ENCODE data around the gene FEM1A.

GRCh38 chr19:4744451-4745174 lies 46.9 kb upstream of the FEM1A start:
- TF ChIP-seq, protein P1, sequence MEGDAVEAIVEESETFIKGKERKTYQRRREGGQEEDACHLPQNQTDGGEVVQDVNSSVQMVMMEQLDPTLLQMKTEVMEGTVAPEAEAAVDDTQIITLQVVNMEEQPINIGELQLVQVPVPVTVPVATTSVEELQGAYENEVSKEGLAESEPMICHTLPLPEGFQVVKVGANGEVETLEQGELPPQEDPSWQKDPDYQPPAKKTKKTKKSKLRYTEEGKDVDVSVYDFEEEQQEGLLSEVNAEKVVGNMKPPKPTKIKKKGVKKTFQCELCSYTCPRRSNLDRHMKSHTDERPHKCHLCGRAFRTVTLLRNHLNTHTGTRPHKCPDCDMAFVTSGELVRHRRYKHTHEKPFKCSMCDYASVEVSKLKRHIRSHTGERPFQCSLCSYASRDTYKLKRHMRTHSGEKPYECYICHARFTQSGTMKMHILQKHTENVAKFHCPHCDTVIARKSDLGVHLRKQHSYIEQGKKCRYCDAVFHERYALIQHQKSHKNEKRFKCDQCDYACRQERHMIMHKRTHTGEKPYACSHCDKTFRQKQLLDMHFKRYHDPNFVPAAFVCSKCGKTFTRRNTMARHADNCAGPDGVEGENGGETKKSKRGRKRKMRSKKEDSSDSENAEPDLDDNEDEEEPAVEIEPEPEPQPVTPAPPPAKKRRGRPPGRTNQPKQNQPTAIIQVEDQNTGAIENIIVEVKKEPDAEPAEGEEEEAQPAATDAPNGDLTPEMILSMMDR (IDR thresholded peaks at IDR 0.05; ENCODE audit: low read depth, low read length), result no peak
- TF ChIP-seq POLR2A (IDR thresholded peaks at IDR 0.05; ENCODE audit: extremely low read depth, insufficient read length) (no peak), MAX (IDR thresholded peaks at IDR 0.05; ENCODE audit: low read depth, low read length) (no peak), MYC (IDR thresholded peaks at IDR 0.05; ENCODE audit: low read depth, low read length) (no peak)
